ENCODE measurements around the gene ZNF343.

ZNF343 gene

GRCh38 chr20:2520617-2521016 is 11.9 kb upstream of the ZNF343 start:
- no peak overlapping the region for H3K4me3 ChIP-seq
- TF ChIP-seq, protein P1, sequence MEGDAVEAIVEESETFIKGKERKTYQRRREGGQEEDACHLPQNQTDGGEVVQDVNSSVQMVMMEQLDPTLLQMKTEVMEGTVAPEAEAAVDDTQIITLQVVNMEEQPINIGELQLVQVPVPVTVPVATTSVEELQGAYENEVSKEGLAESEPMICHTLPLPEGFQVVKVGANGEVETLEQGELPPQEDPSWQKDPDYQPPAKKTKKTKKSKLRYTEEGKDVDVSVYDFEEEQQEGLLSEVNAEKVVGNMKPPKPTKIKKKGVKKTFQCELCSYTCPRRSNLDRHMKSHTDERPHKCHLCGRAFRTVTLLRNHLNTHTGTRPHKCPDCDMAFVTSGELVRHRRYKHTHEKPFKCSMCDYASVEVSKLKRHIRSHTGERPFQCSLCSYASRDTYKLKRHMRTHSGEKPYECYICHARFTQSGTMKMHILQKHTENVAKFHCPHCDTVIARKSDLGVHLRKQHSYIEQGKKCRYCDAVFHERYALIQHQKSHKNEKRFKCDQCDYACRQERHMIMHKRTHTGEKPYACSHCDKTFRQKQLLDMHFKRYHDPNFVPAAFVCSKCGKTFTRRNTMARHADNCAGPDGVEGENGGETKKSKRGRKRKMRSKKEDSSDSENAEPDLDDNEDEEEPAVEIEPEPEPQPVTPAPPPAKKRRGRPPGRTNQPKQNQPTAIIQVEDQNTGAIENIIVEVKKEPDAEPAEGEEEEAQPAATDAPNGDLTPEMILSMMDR (IDR thresholded peaks at IDR 0.05) = no peak
- H3K27ac ChIP-seq = no peak overlapping the region
- DNase-seq (ENCODE audit: low spot score) = no peak

DNA sequence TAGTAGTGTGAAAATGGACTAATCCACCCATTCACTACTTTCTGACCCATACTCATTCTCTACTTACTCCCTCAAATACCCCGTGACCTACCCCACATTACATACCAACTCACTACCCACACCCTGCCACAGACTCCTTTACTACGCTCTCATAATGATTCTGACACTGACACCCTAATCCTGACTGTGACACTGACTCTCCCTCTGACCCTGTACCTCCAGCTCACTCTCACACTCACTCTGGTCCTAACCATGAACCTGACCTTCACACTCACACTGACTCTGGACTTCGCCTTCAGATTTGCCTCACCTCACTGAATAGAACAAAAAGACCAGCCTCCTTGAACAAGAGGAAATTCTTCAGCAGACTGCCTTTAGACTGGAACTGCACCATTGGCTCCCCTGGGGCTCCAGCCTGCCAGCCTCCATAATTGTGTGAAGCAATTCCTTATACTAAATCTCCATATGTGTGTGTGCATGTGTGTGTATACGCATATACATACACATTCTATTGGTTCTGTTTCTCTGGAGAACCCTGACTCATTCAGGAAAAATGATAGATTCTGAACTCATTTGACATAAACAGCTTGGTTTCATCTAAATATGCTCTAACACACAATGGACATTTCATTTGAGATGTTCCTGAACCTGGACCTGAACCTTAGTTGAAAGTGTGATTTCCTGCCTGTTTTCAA is 10.5 kb upstream of the ZNF343 start:
- no peak for DNase-seq (ENCODE audit: low spot score)
- Histone ChIP-seq H3K4me3 (no peak overlapping the region), H3K27ac (no peak overlapping the region)
- TF ChIP-seq, protein P1 (IDR thresholded peaks at IDR 0.05) = no peak

DNA sequence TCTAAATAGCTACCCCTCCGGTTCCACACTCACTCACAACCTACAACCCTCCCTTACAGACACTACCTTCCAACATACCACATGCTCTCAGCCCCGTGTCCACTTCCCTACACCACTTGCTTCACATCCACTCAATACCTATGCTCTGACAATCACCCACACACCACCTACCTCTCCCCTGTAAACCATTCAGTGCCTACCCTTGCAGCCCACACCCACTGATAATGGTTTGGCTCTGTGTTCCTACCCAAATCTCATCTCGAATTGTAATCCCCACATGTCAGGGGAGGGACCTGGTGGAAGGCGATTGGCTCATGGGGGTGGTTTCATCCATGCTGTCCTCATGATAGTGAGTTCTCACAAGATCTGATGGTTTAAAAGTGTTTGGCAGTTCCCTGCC is 9.8 kb upstream of the ZNF343 start:
- H3K4me3 ChIP-seq = no peak overlapping the region

DNA sequence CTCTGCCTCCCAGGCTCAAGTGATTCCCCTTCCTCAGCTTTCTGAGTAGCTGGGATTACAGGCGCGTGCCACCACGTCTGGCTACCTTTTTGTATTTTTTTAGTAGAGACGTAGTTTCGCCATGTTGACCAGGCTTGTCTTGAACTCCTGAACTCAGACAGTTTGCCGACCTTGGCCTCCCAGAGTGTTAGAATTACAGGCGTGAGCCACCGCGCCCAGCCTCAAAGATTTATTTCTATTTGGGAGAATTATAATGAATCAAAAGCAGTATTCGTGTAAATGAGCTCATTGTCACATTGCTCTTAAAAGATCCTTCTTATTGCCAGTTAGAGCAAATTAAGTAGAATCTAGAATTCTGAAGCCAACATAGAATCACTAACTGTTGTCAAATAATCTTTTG is 9.4 kb upstream of the ZNF343 start:
- no peak for DNase-seq (ENCODE audit: low spot score)
- H3K4me3 ChIP-seq = no peak overlapping the region
- TF ChIP-seq, protein P1 (IDR thresholded peaks at IDR 0.05) = no peak
- H3K27ac ChIP-seq = no peak overlapping the region

More for the DNA sequence above, 9.8 kb upstream of the ZNF343 start:
- no peak for DNase-seq (ENCODE audit: low spot score)
- H3K27ac ChIP-seq = no peak overlapping the region
- TF ChIP-seq, protein P1 (IDR thresholded peaks at IDR 0.05) = no peak

DNA sequence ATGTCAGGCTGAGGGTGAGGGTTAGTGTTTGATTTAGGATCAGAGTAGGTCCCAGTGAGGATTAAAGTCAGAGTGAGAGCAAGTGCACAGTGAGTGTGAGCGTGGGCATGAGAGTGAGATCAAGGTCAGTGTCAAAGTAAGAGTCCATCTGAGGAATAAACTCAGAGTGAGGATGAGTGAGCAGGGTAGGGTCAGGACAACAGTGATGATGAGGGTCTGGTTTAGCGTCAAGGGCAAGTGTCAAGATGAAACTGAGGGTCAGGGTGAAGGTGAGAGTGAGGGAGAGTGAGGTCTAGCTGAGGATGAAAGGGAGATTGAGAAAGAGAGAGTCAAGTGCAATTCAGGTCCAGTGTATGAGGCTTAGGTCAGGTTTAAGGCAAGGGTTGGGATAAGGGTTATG is 7.7 kb upstream of the ZNF343 start:
- Histone ChIP-seq H3K27ac (no peak overlapping the region), H3K4me3 (no peak overlapping the region)
- DNase-seq (ENCODE audit: low spot score) = no peak
- TF ChIP-seq, protein P1 (IDR thresholded peaks at IDR 0.05) = no peak

- no peak overlapping the region for H3K27ac ChIP-seq
- TF ChIP-seq, protein P1 (IDR thresholded peaks at IDR 0.05) = no peak
- DNase-seq (ENCODE audit: low spot score) = no peak
- no peak overlapping the region for H3K4me3 ChIP-seq
Observed at GRCh38 chr20:2515203-2515602, 6.5 kb upstream of the ZNF343 start.

GRCh38 chr20:2509794-2510193 is 1.1 kb upstream of the ZNF343 start:
- Histone ChIP-seq H3K27ac (no peak overlapping the region), H3K4me3 (peak overlapping the region; percentile 96)
- TF ChIP-seq, protein P1 (IDR thresholded peaks at IDR 0.05) = no peak
- no peak for DNase-seq (ENCODE audit: low spot score)
